ENCODE measurements around the gene FOXO1.

DNA sequence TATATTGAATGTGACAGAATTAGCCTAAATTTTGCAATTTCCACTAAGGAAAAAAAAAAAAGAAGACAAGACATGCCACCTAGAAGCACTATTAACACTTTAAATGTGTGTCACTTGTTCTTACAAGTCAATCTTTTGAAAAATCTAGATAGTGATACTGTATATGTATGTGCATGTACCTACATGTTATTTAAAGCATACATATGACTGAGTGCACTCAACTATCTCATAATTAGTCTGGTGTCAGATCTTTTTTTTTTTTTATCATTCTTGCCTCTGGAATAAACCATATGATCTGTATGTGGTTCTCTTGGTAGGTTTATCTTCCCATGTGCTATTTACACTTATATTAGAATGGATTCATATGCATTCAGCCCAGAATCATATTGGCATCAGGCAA, 62.3 kb downstream of the FOXO1 start:
- TF ChIP-seq, protein P1, sequence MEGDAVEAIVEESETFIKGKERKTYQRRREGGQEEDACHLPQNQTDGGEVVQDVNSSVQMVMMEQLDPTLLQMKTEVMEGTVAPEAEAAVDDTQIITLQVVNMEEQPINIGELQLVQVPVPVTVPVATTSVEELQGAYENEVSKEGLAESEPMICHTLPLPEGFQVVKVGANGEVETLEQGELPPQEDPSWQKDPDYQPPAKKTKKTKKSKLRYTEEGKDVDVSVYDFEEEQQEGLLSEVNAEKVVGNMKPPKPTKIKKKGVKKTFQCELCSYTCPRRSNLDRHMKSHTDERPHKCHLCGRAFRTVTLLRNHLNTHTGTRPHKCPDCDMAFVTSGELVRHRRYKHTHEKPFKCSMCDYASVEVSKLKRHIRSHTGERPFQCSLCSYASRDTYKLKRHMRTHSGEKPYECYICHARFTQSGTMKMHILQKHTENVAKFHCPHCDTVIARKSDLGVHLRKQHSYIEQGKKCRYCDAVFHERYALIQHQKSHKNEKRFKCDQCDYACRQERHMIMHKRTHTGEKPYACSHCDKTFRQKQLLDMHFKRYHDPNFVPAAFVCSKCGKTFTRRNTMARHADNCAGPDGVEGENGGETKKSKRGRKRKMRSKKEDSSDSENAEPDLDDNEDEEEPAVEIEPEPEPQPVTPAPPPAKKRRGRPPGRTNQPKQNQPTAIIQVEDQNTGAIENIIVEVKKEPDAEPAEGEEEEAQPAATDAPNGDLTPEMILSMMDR (conservative IDR thresholded peaks at IDR 0.05; ENCODE audit: low read length) = no peak
- no peak for TF ChIP-seq EZH2phosphoT487 (IDR thresholded peaks at IDR 0.05; ENCODE audit: borderline replicate concordance, low read depth, low read length)
